ENCODE measurements around the gene TCEANC. TPM values are rescaled to one million over a fixed set of nuclear protein-coding genes. Genes with fewer than 3 reads are reported as not detected.

Gene TCEANC
- total and polyA plus RNA-seq, 2 of the 4 experiments (the other 2 are of a cell fraction) = 0.99 to 2.5 TPM

DNA sequence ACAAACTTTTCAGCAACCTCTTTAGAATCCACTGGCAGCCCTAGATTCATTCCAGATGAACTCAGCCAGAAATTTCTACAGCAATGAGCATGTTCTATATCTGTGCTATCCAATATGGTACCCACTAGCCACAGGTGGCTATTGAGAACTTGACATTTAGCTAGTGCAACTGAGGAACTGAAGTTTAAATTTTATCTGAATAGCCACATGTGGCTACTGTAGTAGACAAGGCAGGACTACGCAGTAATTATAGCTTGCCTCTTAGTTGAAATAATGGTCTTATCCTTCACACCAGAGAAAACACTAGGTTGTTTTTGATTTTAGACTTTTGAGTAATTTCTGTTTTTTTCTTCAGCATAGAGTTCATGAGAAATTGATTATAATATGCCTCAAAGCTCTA lies 2.6 kb upstream of the TCEANC start:
- TF ChIP-seq, protein P1, sequence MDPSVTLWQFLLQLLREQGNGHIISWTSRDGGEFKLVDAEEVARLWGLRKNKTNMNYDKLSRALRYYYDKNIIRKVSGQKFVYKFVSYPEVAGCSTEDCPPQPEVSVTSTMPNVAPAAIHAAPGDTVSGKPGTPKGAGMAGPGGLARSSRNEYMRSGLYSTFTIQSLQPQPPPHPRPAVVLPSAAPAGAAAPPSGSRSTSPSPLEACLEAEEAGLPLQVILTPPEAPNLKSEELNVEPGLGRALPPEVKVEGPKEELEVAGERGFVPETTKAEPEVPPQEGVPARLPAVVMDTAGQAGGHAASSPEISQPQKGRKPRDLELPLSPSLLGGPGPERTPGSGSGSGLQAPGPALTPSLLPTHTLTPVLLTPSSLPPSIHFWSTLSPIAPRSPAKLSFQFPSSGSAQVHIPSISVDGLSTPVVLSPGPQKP (IDR thresholded peaks at IDR 0.05; ENCODE audit: borderline replicate concordance, low read depth, low read length) = no peak
- TF ChIP-seq MXI1 (IDR thresholded peaks at IDR 0.05; ENCODE audit: borderline replicate concordance, low read depth, low read length) (no peak), CHD1 (IDR thresholded peaks at IDR 0.05; ENCODE audit: low read depth, low read length) (no peak), POLR2A (IDR thresholded peaks at IDR 0.05; ENCODE audit: low read depth, low read length) (no peak), FOS (IDR thresholded peaks at IDR 0.05; ENCODE audit: low read depth, low read length) (no peak)
- TF ChIP-seq, protein P2, sequence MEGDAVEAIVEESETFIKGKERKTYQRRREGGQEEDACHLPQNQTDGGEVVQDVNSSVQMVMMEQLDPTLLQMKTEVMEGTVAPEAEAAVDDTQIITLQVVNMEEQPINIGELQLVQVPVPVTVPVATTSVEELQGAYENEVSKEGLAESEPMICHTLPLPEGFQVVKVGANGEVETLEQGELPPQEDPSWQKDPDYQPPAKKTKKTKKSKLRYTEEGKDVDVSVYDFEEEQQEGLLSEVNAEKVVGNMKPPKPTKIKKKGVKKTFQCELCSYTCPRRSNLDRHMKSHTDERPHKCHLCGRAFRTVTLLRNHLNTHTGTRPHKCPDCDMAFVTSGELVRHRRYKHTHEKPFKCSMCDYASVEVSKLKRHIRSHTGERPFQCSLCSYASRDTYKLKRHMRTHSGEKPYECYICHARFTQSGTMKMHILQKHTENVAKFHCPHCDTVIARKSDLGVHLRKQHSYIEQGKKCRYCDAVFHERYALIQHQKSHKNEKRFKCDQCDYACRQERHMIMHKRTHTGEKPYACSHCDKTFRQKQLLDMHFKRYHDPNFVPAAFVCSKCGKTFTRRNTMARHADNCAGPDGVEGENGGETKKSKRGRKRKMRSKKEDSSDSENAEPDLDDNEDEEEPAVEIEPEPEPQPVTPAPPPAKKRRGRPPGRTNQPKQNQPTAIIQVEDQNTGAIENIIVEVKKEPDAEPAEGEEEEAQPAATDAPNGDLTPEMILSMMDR (conservative IDR thresholded peaks at IDR 0.05; ENCODE audit: low read depth, low read length) = no peak
- H2AFZ ChIP-seq (replicated peaks; ENCODE audit: low read length, poor library complexity) = no peak overlapping the region
- intact Hi-C loops (cut with micrococcal nuclease) = loop anchor here (5.0 kb wide), 1 partner anchor 678 kb away; no protein-coding TSS in a partner anchor
- H3K4me3 ChIP-seq (ENCODE audit: insufficient read depth, low read depth, low read length) = no peak overlapping the region
- ChIA-PET CTCF (interaction anchor here (1.5 kb wide), 1 partner anchor 143 kb away, joined by 5 read pairs; no protein-coding TSS in a partner anchor), POLR2A (ENCODE audit: unreplicated experiment) (no interaction called here)
- no peak overlapping the region for H3K27ac ChIP-seq (ENCODE audit: insufficient read depth, low read length)
- H3K18ac ChIP-seq (ENCODE audit: low read depth, low read length) = no peak overlapping the region
- no CpG with 5 or more reads among the region's 1 CpG for WGBS, 2 experiments (ENCODE audit: extremely low coverage in 2 of 2, insufficient read length in 1 of 2)
- ATAC-seq (ENCODE audit: low read depth) (no peak), DNase-seq (no peak)
- in situ Hi-C loops (cut with MboI; ENCODE audit: low sequenced_read_pairs) = loop anchor here (5.0 to 10.0 kb wide), 2 partner anchors 377 to 696 kb away; partner anchors contain the start of gene GEMIN8
- no peak overlapping the region for H4K91ac ChIP-seq (ENCODE audit: insufficient read depth, low read depth, low read length)
- no peak overlapping the region for H2AK9ac ChIP-seq (replicated peaks; ENCODE audit: low read depth, low read length, poor library complexity)
- no peaks in the 10 kb centered on the region for H3K9me3 ChIP-seq (ENCODE audit: control insufficient read depth, insufficient read depth, low read length)
- no peak overlapping the region for H3K4me2 ChIP-seq (ENCODE audit: low read depth, low read length)
- H2BK20ac ChIP-seq (ENCODE audit: low read depth, low read length) = no peak overlapping the region
- dilution Hi-C loops (cut with HindIII; ENCODE audit: low sequenced_read_pairs, unreplicated experiment) = no loop called here
- no peak overlapping the region for H2BK5ac ChIP-seq (ENCODE audit: low read depth, low read length, poor library complexity, severe bottlenecking)
- no peak overlapping the region for H2BK120ac ChIP-seq (ENCODE audit: low read depth, low read length)
- no peaks in the 10 kb centered on the region for H3K27me3 ChIP-seq (ENCODE audit: control insufficient read depth, insufficient read depth, low read length)
- no peak overlapping the region for H3K56ac ChIP-seq (ENCODE audit: extremely low read depth, insufficient read depth, low read length)
- no peak overlapping the region for H3K14ac ChIP-seq (replicated peaks; ENCODE audit: low read depth, low read length)
- peaks cover 8% of the 10 kb centered on the region for H3K4me1 ChIP-seq (ENCODE audit: control insufficient read depth, insufficient read depth, low read length)
- H4K5ac ChIP-seq (ENCODE audit: low read depth, low read length) = no peak overlapping the region
- H3K36me3 ChIP-seq (ENCODE audit: control insufficient read depth, insufficient read depth, low read length) = no peaks in the 10 kb centered on the region
- no peak overlapping the region for H2BK15ac ChIP-seq (ENCODE audit: low read depth, low read length)
- H3K9me1 ChIP-seq (ENCODE audit: insufficient read depth, low read length) = peaks cover 2% of the 10 kb centered on the region; the same call in 1 of the 2 replicates
- H3K9ac ChIP-seq (ENCODE audit: low read depth, low read length) = no peak overlapping the region
- H3K79me1 ChIP-seq (ENCODE audit: low read depth in 1 of 2, low read length in 2 of 2) = no peaks in the 10 kb centered on the region; a peak in 1 of 4 replicates
- no TSS peak for BruUV-seq (replicated peaks)
- no peak overlapping the region for H3K23ac ChIP-seq (ENCODE audit: low read depth, low read length)
- no peak overlapping the region for H4K8ac ChIP-seq (ENCODE audit: low read depth in 2 of 2, low read length in 2 of 2)
- H4K20me1 ChIP-seq (ENCODE audit: insufficient read depth, low read length) = peaks cover 4% of the 10 kb centered on the region; the same call in 1 of the 2 replicates
- no peak overlapping the region for H2AK5ac ChIP-seq (ENCODE audit: low read depth, low read length)
- no peak overlapping the region for H3K4ac ChIP-seq (ENCODE audit: low read depth, low read length)
